A549 (cell line): Measurements from ENCODE around the gene ZC3H18. TPM values are rescaled to one million over a fixed set of nuclear protein-coding genes. Genes with fewer than 3 reads are reported as not detected.

Experiments used
- ATAC-seq, 2 experiments: fragments of 200-7000 bp in 1 of 2; fragments of >200 bp in 1 of 2; cut with Nextera tagmentation in 1 of 2; cut with Tn5 transposase in 1 of 2; 3 replicates each; pipeline versions ENCODE4 v1.8.0 to v1.9.1; 2018 to 2020; ENCODE audit warnings: mild to moderate bottlenecking in 1 of 2, moderate library complexity in 1 of 2
- CTCF ChIA-PET: fragments of 300-600 bp; sonication (Branson Sonifier 250); formaldehyde crosslinking; extraction: SDS; loops from one replicate; lab custom pipeline; 2021; ENCODE audit warnings: antibody characterized with exemption, inconsistent platforms; lab: Yijun Ruan, JAX
- POLR2A ChIA-PET: fragments of 350-600 bp; formaldehyde crosslinking; extraction: SDS; loops from one replicate; lab custom pipeline; 2021; ENCODE audit warnings: antibody characterized with exemption, inconsistent platforms; lab: Yijun Ruan, JAX
- DNase-seq, 2 experiments: peaks; one replicate each; pipeline versions ENCODE4 v3.0.0 to v3.0.0-alpha.2; 2011 to 2016; ENCODE audit warnings: low read depth in 1 of 2, low spot score in 1 of 2
- FAIRE-seq: peaks from 2 replicates; lab custom pipeline; 2011; peaks lifted over from hg19 to GRCh38; lab: Jason Lieb, UNC
- H3K27ac ChIP-seq, 2 experiments: fragments of >200 bp; sonication (Bioruptor Twin); formaldehyde crosslinking; 3 replicates each; pipeline ENCODE4 v1.5.1; 2016 to 2017
- H3K4me1 ChIP-seq: fragments of >200 bp; sonication (Bioruptor Twin); formaldehyde crosslinking; 3 replicates; pipeline ENCODE4 v1.6.1; 2016
- H3K4me2 ChIP-seq: fragments of >200 bp; sonication (Bioruptor Twin); formaldehyde crosslinking; 3 replicates; pipeline ENCODE4 v1.6.1; 2016
- H3K4me3 ChIP-seq: fragments of >200 bp; sonication (Bioruptor Twin); formaldehyde crosslinking; 3 replicates; pipeline ENCODE4 v1.5.1; 2016
- H3K9me3 ChIP-seq: fragments of >200 bp; sonication (Bioruptor Twin); formaldehyde crosslinking; 3 replicates; pipeline ENCODE4 v1.6.1; 2016
- BHLHE40 ChIP-seq: IDR thresholded peaks from 2 replicates; pipeline ENCODE4 v1.6.1; 2012; ENCODE audit warnings: low read depth, low read length, inconsistent platforms
- EHF ChIP-seq: fragments of 250-450 bp; sonication (Bioruptor Pico); IDR thresholded peaks from 2 replicates; pipeline ENCODE4 v1.5.0; 2020; ENCODE audit warnings: mild to moderate bottlenecking
- EHMT2 ChIP-seq: fragments of 200-600 bp; sonication (generic); IDR thresholded peaks from 2 replicates; pipeline ENCODE4 v1.6.1; 2016; ENCODE audit warnings: antibody characterized with exemption, low read depth, mild to moderate bottlenecking, moderate library complexity
- FOSB ChIP-seq: fragments of 250-450 bp; sonication (Bioruptor Pico); IDR thresholded peaks from 2 replicates; pipeline ENCODE4 v1.5.0; 2020; ENCODE audit warnings: mild to moderate bottlenecking, moderate library complexity
- GATA3 ChIP-seq: IDR thresholded peaks from 2 replicates; pipeline ENCODE4 v1.6.1; 2012; ENCODE audit warnings: borderline replicate concordance
- HOXA7 ChIP-seq: fragments of 250-450 bp; sonication (Bioruptor Pico); IDR thresholded peaks from 2 replicates; pipeline ENCODE4 v1.5.0; 2020; ENCODE audit warnings: mild to moderate bottlenecking, moderate library complexity
- HOXB13 ChIP-seq: fragments of 250-450 bp; sonication (Bioruptor Pico); IDR thresholded peaks from 2 replicates; pipeline ENCODE4 v1.5.0; 2020; ENCODE audit warnings: low read depth, mild to moderate bottlenecking, moderate library complexity
- HOXB5 ChIP-seq: fragments of 250-450 bp; sonication (Bioruptor Pico); IDR thresholded peaks from 2 replicates; pipeline ENCODE4 v1.5.0; 2020; ENCODE audit warnings: mild to moderate bottlenecking, moderate library complexity
- MAZ ChIP-seq: fragments of 150-350 bp; IDR thresholded peaks from 2 replicates; pipeline ENCODE4 v1.6.1; 2014; ENCODE audit warnings: antibody characterized with exemption, low read depth, low read length, borderline replicate concordance
- NPAS2 ChIP-seq: fragments of 250-450 bp; sonication (Bioruptor Pico); IDR thresholded peaks from 2 replicates; pipeline ENCODE4 v1.8.0; 2022; ENCODE audit warnings: mild to moderate bottlenecking, moderate library complexity, borderline replicate concordance
- RAD21 ChIP-seq, 2 experiments: fragments of >200 bp in 1 of 2; sonication (Bioruptor Twin) in 1 of 2; formaldehyde crosslinking in 1 of 2; IDR thresholded peaks in 1 of 2; conservative IDR thresholded peaks in 1 of 2; 2 replicates in 1 of 2; 3 replicates in 1 of 2; pipeline ENCODE4 v1.6.1; 2012 to 2018; ENCODE audit warnings: inconsistent platforms in 1 of 2
- RARB ChIP-seq: fragments of 250-450 bp; sonication (Bioruptor Pico); IDR thresholded peaks from 2 replicates; pipeline ENCODE4 v1.8.0; 2021; ENCODE audit warnings: mild to moderate bottlenecking, moderate library complexity
- RCOR1 ChIP-seq: fragments of 150-350 bp; IDR thresholded peaks from 2 replicates; pipeline ENCODE4 v1.6.1; 2014; ENCODE audit warnings: antibody characterized with exemption, low read length, low read depth
- RFX5 ChIP-seq: fragments of 450-650 bp; IDR thresholded peaks from 2 replicates; pipeline ENCODE4 v1.7.1; 2014; ENCODE audit warnings: antibody characterized with exemption, mild to moderate bottlenecking, moderate library complexity
- RNF2 ChIP-seq: fragments of 200-600 bp; sonication (generic); IDR thresholded peaks from 2 replicates; pipeline ENCODE4 v1.6.1; 2016; ENCODE audit warnings: low read depth, mild to moderate bottlenecking, antibody characterized with exemption, moderate library complexity, borderline replicate concordance
- SMC3 ChIP-seq: fragments of >200 bp; sonication (Bioruptor Twin); formaldehyde crosslinking; IDR thresholded peaks from 3 replicates; pipeline ENCODE4 v1.6.1; 2018; ENCODE audit warnings: inconsistent platforms
- ZFP36 ChIP-seq: fragments of 450-650 bp; IDR thresholded peaks from 2 replicates; pipeline ENCODE4 v1.6.1; 2014; ENCODE audit warnings: borderline replicate concordance; ENCODE audit not compliant: partially characterized antibody
- WGBS: methylation state at CpG from one replicate; pipeline ENCODE4 v1.1.6; 2017; ENCODE audit errors: missing lambda C conversion rate; 5-methylcytosine and 5-hydroxymethylcytosine counted together
- polyA plus RNA-seq, 4 experiments: library from polyadenylated mRNA; depleted of rRNA in 3 of 4; stranded (reverse); fragments of >200 nt; fragmentation: RNase III in 1 of 4; extraction: RNeasy Plus Mini Kit Qiagen cat#74134 plus additional on column Dnase treatment in 1 of 4; gene quantifications; 2 replicates in 3 of 4; 3 replicates in 1 of 4; pipeline ENCODE4 v1.2.3, GENCODE V29; 2011 to 2017
- TF ChIP-seq, protein P1 (sequence below): fragments of >200 bp; sonication (Bioruptor Twin); formaldehyde crosslinking; IDR thresholded peaks from 2 replicates; pipeline ENCODE4 v1.6.1; 2016
- TF ChIP-seq, protein P2 (sequence below): IDR thresholded peaks from 2 replicates; pipeline ENCODE4 v1.6.1; 2012
- TF ChIP-seq, protein P3 (sequence below): IDR thresholded peaks from 2 replicates; pipeline ENCODE4 v1.6.1; 2012; ENCODE audit warnings: low read depth, borderline replicate concordance
- TF ChIP-seq, protein P4 (sequence below): fragments of >200 bp; sonication (Bioruptor Twin); formaldehyde crosslinking; IDR thresholded peaks from 3 replicates; pipeline ENCODE4 v1.5.1; 2016
- TF ChIP-seq, protein P5 (sequence below): fragments of 450-650 bp; IDR thresholded peaks from 2 replicates; pipeline ENCODE4 v1.6.1; 2014; ENCODE audit warnings: antibody characterized with exemption

Gene ZC3H18
- polyA plus RNA-seq, 2 of the 4 experiments (the other 2 are of a cell fraction) = 21.1 to 48.2 TPM

DNA sequence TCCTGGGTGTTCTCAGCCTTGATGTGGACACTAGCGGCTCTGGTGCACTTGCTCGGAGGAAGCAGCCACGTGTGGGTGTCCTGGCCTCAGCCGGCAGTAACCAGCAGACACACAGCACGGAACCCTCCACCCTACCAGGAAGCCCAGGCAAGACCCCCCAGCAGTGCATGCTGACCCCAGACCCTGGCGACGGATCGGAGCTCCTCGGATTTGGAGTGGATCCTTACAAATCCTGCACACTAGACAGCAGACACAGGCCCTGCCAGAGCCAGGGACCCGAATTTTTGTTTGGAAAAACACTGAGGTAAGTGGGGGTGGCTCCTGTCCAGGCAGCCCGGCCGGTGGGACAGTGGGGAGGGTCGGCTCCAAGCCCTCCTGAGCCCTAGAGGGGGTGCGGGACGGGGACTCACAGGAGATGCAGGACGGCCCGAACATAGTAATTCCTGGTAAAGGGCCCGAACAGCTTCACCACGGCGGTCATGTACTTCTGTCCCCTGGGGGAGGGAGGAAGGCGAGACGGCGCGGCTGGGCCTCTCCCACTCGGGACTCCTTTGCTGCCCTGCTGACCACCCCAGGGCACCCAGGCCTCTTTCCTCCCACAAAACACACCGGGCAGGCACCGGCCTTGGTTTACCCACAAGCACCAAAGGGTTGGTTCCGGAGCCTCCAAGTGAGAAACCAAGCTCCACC is 76.3 kb downstream of the ZC3H18 start (continued):
- TF ChIP-seq NPAS2 (CRISPR knock-in tag) = no peak
- TF ChIP-seq, all 56 proteins: peak for 0

DNA sequence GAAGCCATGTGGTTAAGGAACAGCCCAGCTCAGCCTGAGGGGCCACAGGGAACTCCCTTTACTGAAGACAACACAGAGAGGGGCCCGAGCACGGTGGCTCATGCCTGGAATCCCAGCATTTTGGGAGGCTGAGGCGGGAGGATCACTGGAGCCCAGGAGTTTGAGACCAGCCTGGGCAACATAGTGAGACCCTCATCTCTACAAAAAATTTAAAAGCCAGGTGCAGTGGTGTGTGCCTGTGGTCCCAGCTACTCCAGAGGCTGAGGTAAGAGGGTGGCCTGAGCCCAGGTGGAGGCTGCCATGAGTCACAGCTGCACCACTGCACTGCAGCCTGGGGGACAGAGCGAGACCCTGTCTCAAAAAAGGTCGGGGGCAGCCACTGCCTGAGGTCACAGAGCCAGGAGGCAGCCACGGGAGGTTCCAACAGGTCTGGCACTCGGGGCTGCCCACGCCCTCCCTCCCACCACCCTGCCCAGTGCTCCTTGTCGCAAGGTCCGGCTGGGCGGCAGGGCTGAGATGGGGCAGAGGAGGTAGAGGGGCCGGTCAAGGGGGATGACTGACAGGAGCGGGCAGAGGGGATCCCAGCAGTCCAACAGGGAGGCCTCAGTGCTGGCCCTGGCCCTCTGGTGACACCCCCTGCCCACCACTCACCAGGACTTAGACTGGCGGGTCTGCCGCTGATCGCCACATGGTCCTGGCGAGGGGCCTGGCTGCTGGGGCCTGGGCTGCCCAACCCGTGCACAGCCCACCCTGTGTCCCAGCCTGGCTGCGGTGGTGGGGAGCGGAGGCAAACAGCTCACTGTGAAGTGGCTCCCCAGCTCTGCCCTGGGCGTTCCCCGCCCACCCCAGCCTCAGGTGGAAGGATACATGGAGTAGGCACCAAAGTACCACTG is 77.2 kb downstream of the ZC3H18 start:
- POLR2A ChIA-PET = no interaction called here
- H3K4me2 ChIP-seq = no peak overlapping the region
- DNase-seq = no peak
- TF ChIP-seq HOXB13 (CRISPR knock-in tag) = no peak
- TF ChIP-seq RAD21 (conservative IDR thresholded peaks at IDR 0.05 in 1 of 2, IDR thresholded peaks at IDR 0.05 in 1 of 2) = no peak
- TF ChIP-seq HOXB5 (CRISPR knock-in tag) = no peak
- TF ChIP-seq, protein P1, sequence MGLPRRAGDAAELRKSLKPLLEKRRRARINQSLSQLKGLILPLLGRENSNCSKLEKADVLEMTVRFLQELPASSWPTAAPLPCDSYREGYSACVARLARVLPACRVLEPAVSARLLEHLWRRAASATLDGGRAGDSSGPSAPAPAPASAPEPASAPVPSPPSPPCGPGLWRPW = no peak
- TF ChIP-seq, all 56 proteins: peak for 0
- Histone ChIP-seq H3K4me1 (peaks cover 21% of the 10 kb centered on the region), H3K4me3 (no peak overlapping the region), H3K9me3 (no peaks in the 10 kb centered on the region), H3K27ac (no peak overlapping the region)
- CTCF ChIA-PET = no interaction called here
- FAIRE-seq (no peak), ATAC-seq (no peak)
- WGBS = 81% methylated on average over 13 of the region's 22 CpGs

DNA sequence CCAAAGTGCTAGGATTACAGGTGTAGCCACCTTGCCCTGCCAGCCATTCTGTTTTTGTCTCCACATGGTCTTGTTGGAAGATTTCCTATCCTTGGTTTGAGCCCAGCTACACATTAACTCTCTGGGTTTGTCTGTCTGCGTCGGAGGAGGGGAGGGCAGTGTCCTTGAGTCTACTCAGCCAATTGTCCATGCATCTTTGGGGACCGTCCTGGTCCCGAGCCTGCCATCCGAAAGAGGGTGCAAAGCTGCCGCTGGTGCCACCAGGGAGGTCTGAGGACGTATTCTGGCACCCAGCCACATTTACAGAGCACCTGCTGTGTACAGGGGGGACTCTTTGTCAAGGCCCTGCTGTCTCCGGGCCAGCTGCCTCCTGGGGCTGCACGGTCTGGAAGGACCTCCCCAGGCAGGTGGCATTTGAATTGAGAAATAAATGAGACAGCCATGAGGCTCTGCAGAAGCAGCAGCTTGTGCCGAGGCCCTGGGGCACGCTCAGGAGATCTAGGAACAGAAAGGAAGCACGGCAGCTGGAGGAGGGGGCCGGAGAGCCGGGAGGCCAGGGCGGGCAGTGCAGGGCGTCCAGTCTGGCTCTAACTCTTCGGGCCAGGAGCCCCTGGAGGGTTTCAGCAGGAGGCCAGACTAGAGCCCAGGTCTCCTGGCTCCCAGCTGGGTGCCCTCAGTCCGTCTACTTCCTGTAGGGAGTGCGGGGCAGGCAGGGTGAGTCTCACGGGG is 79.2 kb downstream of the ZC3H18 start:
- Histone ChIP-seq H3K27ac (peak overlapping the region; percentile 89 to 93; a peak in 3 of 6 replicates), H3K9me3 (no peaks in the 10 kb centered on the region), H3K4me2 (peak overlapping the region; percentile 99), H3K4me1 (peaks cover 21% of the 10 kb centered on the region), H3K4me3 (peak overlapping the region; percentile 94)
- CTCF ChIA-PET = interaction anchor here (1.0 to 2.0 kb wide), 4 partner anchors 10 to 89 kb away, joined by 3 to 7 read pairs (median 4); no protein-coding TSS in a partner anchor
- peak in 1 of 2 experiments; percentile 6; a peak in 1 of 6 replicates for ATAC-seq
- no peak for FAIRE-seq
- DNase-seq = no peak
- POLR2A ChIA-PET = no interaction called here
- TF ChIP-seq HOXB13 (CRISPR knock-in tag) (no peak), FOSB (no peak), BHLHE40 (no peak), MAZ (no peak), RNF2 (no peak), RCOR1 (no peak), HOXA7 (no peak), SMC3 (no peak), ZFP36 (no peak), RARB (no peak), GATA3 (no peak), EHF (CRISPR knock-in tag) (no peak), EHMT2 (no peak), RFX5 (no peak), HOXB5 (CRISPR knock-in tag) (no peak)
- TF ChIP-seq, protein P2, sequence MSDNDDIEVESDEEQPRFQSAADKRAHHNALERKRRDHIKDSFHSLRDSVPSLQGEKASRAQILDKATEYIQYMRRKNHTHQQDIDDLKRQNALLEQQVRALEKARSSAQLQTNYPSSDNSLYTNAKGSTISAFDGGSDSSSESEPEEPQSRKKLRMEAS = no peak
- TF ChIP-seq, protein P3, sequence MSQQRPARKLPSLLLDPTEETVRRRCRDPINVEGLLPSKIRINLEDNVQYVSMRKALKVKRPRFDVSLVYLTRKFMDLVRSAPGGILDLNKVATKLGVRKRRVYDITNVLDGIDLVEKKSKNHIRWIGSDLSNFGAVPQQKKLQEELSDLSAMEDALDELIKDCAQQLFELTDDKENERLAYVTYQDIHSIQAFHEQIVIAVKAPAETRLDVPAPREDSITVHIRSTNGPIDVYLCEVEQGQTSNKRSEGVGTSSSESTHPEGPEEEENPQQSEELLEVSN = no peak
- TF ChIP-seq, protein P4, sequence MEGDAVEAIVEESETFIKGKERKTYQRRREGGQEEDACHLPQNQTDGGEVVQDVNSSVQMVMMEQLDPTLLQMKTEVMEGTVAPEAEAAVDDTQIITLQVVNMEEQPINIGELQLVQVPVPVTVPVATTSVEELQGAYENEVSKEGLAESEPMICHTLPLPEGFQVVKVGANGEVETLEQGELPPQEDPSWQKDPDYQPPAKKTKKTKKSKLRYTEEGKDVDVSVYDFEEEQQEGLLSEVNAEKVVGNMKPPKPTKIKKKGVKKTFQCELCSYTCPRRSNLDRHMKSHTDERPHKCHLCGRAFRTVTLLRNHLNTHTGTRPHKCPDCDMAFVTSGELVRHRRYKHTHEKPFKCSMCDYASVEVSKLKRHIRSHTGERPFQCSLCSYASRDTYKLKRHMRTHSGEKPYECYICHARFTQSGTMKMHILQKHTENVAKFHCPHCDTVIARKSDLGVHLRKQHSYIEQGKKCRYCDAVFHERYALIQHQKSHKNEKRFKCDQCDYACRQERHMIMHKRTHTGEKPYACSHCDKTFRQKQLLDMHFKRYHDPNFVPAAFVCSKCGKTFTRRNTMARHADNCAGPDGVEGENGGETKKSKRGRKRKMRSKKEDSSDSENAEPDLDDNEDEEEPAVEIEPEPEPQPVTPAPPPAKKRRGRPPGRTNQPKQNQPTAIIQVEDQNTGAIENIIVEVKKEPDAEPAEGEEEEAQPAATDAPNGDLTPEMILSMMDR = no peak
- TF ChIP-seq, protein P5, sequence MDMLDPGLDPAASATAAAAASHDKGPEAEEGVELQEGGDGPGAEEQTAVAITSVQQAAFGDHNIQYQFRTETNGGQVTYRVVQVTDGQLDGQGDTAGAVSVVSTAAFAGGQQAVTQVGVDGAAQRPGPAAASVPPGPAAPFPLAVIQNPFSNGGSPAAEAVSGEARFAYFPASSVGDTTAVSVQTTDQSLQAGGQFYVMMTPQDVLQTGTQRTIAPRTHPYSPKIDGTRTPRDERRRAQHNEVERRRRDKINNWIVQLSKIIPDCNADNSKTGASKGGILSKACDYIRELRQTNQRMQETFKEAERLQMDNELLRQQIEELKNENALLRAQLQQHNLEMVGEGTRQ = no peak
- TF ChIP-seq, protein P1 = no peak
- WGBS = 66% methylated on average over 18 of the region's 20 CpGs
